RCC 7860 (cell line): Measurements from ENCODE around the gene PDLIM5.
"Not testable (repeated sequence)": the region's sequence is repeated elsewhere in the genome, so short reads cannot be mapped to it uniquely, and the experiment has no call there.

ENCODE experiments used
- DNase-seq: peaks from one replicate; pipeline ENCODE4 v3.0.0-alpha.2; 2015; ENCODE audit warnings: low spot score
- FAIRE-seq: peaks from 2 replicates; lab custom pipeline; 2012; peaks lifted over from hg19 to GRCh38; lab: Jason Lieb, UNC

The PDLIM5 gene

DNA sequence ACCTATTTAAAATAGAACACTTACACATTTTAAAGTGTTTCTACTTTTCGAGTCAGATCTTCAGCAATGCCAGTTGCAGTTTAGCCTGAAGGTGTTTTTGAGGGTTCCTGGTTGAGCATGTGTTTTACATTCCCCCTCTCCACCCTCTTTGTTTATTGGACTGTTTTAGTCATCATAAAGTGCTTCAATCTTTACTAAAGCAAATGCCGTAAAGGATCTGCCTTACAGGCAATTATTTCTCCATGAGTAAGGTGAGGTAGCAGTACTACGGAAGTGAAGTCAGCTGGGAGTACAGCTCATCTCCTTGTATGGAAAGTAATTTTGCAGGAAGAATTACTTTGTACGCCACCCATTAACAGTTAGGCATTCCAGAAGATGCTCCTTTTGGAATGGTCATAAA, 36.9 kb downstream of the PDLIM5 start:
- DNase-seq = no peak

DNA sequence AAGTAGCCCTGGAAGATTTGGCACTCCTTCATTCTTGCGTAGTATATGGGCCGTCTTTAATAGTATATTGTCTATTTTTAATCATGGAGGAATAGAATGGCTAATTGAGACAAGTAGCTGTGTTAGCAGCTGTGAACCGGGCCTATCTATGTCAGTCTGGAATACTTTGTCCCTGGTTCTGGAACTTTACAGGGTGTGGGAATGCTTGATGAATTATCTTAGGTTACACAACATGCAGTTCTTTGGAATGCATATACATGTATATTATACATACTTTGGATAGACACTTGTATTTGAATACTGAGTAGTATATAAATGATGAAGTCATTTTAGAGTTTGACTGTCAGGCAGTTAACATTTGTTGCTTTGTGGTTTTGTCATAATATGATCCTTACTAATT, 37.4 kb downstream of the PDLIM5 start:
- no peak for FAIRE-seq
- DNase-seq = no peak

More for the DNA sequence above, 36.9 kb downstream of the PDLIM5 start:
- FAIRE-seq = no peak

GRCh38 chr4:94490437-94490836, 38.7 kb downstream of the PDLIM5 start:
- DNase-seq (no peak), FAIRE-seq (no peak)

DNA sequence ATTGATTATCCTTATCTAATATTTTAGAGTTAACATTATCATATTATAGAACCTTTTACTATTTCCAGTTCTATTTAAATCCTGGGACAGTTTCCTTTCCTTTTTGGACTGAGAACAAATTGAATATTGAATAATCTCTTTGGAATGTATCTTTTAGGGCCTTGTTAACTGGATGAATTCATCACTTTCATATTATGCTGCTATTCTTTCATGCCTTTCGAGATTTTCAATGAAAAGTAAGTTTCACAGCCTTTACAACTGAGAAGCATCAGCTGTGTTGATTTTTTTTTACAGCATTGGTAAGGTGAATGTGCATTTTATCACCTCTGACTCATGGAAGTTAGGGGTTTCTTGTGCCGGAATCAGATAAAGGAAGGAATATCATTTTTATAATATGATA, 39.6 kb downstream of the PDLIM5 start:
- DNase-seq (no peak), FAIRE-seq (peak; percentile 73)

- DNase-seq (no peak), FAIRE-seq (no peak)
These were observed 43.7 kb downstream of the PDLIM5 start for GRCh38 chr4:94495408-94495807.

- DNase-seq (no peak), FAIRE-seq (no peak)
These were observed 45.9 kb downstream of the PDLIM5 start for GRCh38 chr4:94497690-94498089.

- FAIRE-seq (no peak), DNase-seq (no peak)
These were observed 46.8 kb downstream of the PDLIM5 start for GRCh38 chr4:94498502-94498901.

- DNase-seq (no peak), FAIRE-seq (no peak)
These were observed 48.9 kb downstream of the PDLIM5 start for GRCh38 chr4:94500685-94501084.

GRCh38 chr4:94504545-94504944, 52.8 kb downstream of the PDLIM5 start:
- DNase-seq = no peak
- FAIRE-seq = no peak

DNA sequence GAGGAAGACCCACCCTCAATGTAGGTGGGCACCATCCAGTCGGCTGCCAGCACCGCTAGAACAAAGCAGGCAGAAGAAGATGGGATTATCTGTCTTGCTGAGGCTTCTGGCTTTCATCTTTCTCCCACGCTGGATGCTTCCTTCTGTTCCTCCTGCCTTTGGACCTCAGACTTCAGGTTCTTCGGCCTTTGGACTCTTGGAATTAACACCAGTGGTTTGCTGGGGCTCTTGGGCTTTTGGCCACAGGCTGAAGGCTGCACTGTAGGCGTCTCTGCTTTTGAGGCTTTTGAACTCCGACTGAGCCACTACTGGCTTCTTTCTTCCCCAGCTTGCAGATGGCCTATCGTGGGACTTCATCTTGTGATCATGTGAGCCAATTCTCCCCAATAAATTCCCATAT, 55.1 kb downstream of the PDLIM5 start:
- FAIRE-seq (no peak), DNase-seq (no peak)

GRCh38 chr4:94507281-94507680, 55.5 kb downstream of the PDLIM5 start:
- DNase-seq (peak; percentile 23), FAIRE-seq (no peak)

- FAIRE-seq = peak; percentile 87
- DNase-seq = peak; percentile 81
These were observed 56.0 kb downstream of the PDLIM5 start for GRCh38 chr4:94507708-94508107.

DNA sequence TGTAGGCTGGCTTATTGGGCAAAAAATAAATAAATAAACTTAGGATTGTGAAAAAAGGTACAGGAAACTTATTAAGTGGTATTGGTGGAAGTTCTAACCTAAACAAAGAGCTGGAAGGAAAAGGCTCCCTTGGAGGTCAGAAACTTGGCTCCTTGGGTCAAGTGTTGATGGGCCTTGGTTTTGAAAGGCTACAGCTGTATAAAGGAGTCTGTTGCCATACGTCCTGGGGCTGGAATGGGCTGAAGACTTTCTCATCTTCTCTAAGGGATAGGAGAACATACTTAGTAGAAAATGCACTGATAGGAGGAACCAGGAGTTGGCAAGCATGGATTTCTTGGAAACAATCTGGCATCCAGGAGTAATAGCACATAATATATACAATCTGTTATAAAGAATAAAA, 56.6 kb downstream of the PDLIM5 start:
- no peak for DNase-seq
- FAIRE-seq = no peak

DNA sequence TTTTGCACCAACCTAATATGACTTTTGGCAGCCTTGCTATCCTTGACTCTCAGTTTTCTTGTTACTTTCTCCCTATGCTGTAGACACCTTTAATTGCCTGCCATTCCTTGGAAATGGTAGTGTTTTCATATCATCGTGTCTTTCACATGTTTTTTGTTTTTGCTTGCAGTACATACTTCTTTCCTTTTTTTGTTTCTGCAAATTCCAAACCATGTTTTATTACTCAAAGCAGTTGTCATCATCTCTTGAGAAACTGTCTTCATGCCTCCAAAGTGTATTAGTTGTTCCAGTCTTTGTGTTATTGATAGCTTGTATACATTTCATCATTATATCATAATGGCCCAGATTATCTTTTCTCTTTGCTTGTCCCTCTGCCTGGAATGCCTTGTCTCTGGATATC, 57.1 kb downstream of the PDLIM5 start:
- FAIRE-seq = no peak
- DNase-seq = no peak

DNA sequence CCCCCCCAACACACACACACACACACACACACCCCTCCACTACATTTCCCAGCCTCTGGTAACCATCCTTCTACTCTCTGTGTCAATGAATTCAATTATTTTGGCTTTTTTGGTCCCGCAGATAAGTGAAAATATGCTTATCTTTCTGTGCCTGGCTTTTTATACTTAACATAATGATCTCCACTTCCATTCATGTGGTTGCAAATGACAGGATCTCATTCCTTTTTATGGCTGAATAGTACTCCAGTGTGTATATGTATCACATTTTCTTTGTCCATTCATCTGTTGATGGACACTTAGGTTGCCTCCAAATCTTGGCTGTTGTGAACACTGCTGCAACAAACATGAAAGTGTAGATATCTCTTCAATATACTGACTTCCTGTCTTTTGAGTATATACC, 59.8 kb downstream of the PDLIM5 start:
- DNase-seq = no peak
- FAIRE-seq = no peak

DNA sequence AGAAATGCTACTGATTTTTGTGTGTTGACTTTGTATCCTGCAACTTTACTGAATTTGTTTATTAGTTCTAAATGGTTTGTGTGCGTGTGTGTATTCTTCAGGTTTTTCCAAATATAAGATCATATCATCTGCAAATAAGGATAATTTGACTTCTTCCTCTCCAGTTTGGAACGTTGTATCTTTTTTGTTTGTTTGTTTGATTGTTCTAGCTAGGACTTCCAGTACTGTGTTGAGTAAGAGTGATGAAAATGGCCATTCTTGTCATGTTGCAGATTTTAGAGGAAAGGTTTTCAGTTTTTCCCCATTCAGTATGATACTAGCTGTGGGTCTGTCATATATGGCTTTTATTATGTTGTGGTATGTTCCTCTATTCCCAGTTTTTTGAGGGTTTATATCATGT, 61.8 kb downstream of the PDLIM5 start:
- DNase-seq, FAIRE-seq: not testable (repeated sequence)

DNA sequence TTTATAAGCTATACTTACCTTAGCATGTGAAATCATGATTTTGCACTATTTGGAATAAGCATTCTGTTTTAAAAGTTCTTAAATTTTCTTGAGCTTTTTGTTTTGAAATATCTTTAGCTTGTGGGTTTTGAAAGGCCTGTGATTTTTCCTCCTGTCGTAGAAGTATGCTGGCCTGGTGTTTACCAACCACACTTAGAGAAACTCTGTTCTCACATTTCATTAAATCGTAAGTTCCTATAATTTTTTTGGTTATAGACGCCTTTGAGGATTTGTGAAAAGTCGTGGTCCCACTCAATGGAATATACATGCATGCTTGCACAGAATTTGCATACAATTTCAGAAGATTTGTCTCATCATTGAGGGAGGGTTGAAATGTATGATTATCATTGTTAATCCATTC, 63.6 kb downstream of the PDLIM5 start:
- FAIRE-seq = no peak

GRCh38 chr4:94516067-94516466, 64.3 kb downstream of the PDLIM5 start:
- DNase-seq = peak; percentile 76
- FAIRE-seq = no peak

More for the DNA sequence above, 63.6 kb downstream of the PDLIM5 start:
- DNase-seq = no peak

DNA sequence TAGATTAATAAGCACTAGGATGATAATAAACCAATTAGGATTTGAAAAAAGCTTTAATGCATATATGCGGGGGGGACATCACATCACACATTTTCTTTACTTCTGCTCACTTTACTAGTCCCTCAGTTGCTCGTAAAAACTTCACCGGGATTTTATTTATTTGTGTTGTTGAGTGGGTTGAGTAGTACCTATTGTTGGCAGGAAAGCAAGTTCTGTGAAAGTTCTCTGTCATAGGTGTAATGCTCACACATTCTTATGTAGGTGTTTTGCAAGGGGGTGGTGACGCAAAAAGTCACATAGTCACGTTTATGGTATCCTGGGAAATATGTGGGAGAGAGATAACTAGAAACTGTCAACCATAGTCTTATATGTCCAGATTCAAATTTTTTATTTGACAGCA, 65.3 kb downstream of the PDLIM5 start:
- FAIRE-seq (no peak), DNase-seq (no peak)

DNA sequence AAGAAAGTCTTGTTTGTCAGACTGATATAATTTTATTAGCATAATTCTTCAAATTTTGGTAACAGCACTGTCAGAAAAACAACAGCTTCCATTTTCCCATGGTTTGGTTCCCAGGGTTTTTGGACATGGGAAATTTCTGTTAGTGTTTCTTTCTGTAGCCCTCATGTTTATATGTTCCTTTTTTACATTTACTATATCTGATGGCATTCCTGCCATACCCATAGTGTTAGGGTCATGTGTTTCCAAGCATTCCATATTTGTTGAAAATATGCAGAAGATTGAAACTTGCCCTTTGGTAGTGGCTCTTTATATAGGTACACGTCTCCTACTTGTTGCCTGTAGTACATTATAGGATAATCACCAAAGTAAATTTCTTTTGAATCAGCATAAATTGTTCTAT, 65.8 kb downstream of the PDLIM5 start:
- DNase-seq = no peak
- no peak for FAIRE-seq

DNA sequence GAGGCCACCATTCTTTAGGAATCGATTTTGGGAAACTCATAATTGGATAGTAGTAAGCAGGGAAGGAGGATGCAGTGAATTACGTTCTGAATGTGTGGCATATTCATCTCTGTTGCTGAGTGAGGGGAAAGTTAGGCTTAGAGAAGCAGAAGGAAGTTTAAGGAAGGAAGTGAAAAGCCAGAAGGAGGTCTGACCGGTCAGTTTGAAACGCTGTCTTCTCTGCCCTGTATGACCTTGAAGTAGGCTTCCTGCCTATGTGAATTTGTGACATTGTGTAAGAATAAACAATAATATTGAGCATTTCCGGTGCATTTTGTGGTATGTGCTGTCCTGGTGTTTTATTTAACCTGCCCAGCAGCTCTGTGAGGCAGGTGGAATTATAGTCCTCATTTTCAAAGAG, 67.3 kb downstream of the PDLIM5 start:
- no peak for FAIRE-seq
- no peak for DNase-seq

DNA sequence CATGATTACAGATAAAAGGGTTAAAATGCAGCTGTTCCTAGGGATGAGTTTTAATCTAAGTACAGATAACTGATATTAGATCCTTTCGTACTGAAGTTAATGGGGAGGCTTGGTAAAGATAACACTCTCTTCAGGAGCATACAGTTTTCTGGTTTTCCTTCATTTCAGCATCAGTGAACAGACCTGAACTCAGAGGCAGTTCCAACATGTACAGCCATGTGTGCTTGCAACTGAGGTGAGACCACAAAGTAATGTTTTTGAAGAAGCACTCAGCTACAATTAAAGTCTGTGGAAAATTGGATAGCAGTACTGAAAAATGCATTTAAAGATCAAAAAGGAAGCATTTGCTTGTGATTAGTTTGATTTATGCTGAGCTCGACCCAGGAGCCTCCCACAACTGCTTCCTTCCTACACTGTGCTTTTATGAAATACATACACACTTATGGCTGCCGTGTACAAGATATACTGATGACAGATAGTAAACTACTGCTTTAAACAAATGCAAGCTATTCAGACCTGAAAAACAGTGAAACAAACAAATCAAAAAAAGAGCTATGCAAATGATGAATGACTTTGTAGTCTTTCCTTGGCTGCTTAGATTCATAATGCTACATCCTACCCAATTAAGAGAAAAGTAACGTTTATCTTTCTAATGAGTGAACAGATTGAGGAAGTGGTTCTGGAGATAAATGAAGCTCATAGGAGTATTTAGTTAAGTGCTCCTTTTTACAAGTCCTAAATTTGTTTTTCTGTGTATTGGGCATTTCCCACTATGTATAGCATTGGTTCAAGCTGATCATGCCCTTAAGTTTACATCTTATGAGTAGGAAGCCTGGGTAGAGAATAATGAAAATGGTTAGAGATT, 68.4 kb downstream of the PDLIM5 start:
- FAIRE-seq (no peak), DNase-seq (no peak)

GRCh38 chr4:94523033-94523580, 71.4 kb downstream of the PDLIM5 start:
- DNase-seq (no peak), FAIRE-seq (no peak)
